Upper lobe of left lung (tissue), 6 donors: ENCODE results near the gene EFNA1. TPM values are rescaled to one million over a fixed set of nuclear protein-coding genes. Genes with fewer than 3 reads are reported as not detected.

Experiments
- ATAC-seq, 2 donors: fragments of 200-7000 bp; cut with Tn5 transposase; one replicate each; pipeline ENCODE4 v1.9.1; 2022; ENCODE audit warnings: mild to moderate bottlenecking in 2 of 2, moderate library complexity in 2 of 2; ENCODE audit not compliant: low FRiP score in 2 of 2
- DNase-seq, 2 donors: peaks; one replicate each; pipeline ENCODE4 v3.0.0-alpha.2; 2019 to 2020
- H3K27ac ChIP-seq, 4 donors: fragments of 200-600 bp; sonication (generic); one replicate each; pipeline ENCODE4 v1.5.1; 2016 to 2019
- H3K27me3 ChIP-seq, 4 donors: fragments of 200-600 bp; sonication (generic); one replicate each; pipeline ENCODE4 v1.5.1; 2017 to 2019
- H3K36me3 ChIP-seq, 4 donors: fragments of 200-600 bp; sonication (generic); one replicate each; pipeline ENCODE4 v1.5.1; 2016 to 2019
- H3K4me1 ChIP-seq, 4 donors: fragments of 200-600 bp; sonication (generic); one replicate each; pipeline ENCODE4 v1.5.1; 2018 to 2019
- H3K4me3 ChIP-seq, 4 donors: fragments of 200-600 bp; sonication (generic); one replicate each; pipeline ENCODE4 v1.5.1; 2017 to 2019; ENCODE audit warnings: mild to moderate bottlenecking in 2 of 4, moderate library complexity in 1 of 4
- H3K9me3 ChIP-seq, 4 donors: fragments of 200-600 bp; sonication (generic); one replicate each; pipeline ENCODE4 v1.5.1; 2018 to 2019
- CTCF ChIP-seq, 6 experiments: fragments of 450-650 bp in 4 of 6; fragments of 200-600 bp in 2 of 6; sonication (generic) in 2 of 6; IDR thresholded peaks; one replicate each; pipeline ENCODE4 v1.5.1; 2016 to 2019; ENCODE audit warnings: antibody characterized with exemption in 6 of 6
- EP300 ChIP-seq, 4 donors: sonication (generic); formaldehyde crosslinking; IDR thresholded peaks; one replicate each; pipeline ENCODE4 v1.5.1; 2017; ENCODE audit warnings: antibody characterized with exemption in 4 of 4, control low read depth in 2 of 4
- POLR2A ChIP-seq, 4 donors: fragments of 450-650 bp; IDR thresholded peaks; one replicate each; pipeline ENCODE4 v1.5.1; 2016 to 2017; ENCODE audit warnings: antibody characterized with exemption in 4 of 4, mild to moderate bottlenecking in 2 of 4
- POLR2AphosphoS5 ChIP-seq, 2 donors: sonication (generic); formaldehyde crosslinking; IDR thresholded peaks; one replicate each; pipeline ENCODE4 v1.5.1; 2017; ENCODE audit warnings: antibody characterized with exemption in 2 of 2
- WGBS, 2 donors: methylation state at CpG; one replicate each; pipeline ENCODE4 v1.1.5; 2017 to 2018; 5-methylcytosine and 5-hydroxymethylcytosine counted together
- total RNA-seq, 6 donors: library from RNA; depleted of rRNA in 4 of 6; stranded (reverse); fragments of >200 nt in 4 of 6; gene quantifications; one replicate each; pipeline versions ENCODE4 v1.1.0 to v1.2.1, GENCODE V29; 2016 to 2021
- donor health status: DM: no; HTN: no; CAD: no; lungs with moderate emphysema.
- donor health status: DM: no; HTN: yes; CAD: no; lungs with severe emphysema.

EFNA1 gene
- total RNA-seq, 6 donors from 2014 or later: 131 to 226 (median 164) TPM

GRCh38 chr1:155108296-155108695, 19.4 kb upstream of the EFNA1 start:
- Histone ChIP-seq H3K27ac (no peak overlapping the region), H3K4me1 (peaks cover 3 to 27% (median 17%) of the 10 kb centered on the region in 4 donors), H3K4me3 (no peak overlapping the region), H3K9me3 (no peaks in the 10 kb centered on the region), H3K27me3 (no peaks in the 10 kb centered on the region), H3K36me3 (no peaks in the 10 kb centered on the region)
- no peak for DNase-seq
- TF ChIP-seq POLR2AphosphoS5 (IDR thresholded peaks at IDR 0.05): no peak
- TF ChIP-seq EP300 (IDR thresholded peaks at IDR 0.05): no peak
- TF ChIP-seq POLR2A (IDR thresholded peaks at IDR 0.05): no peak
- no peak for TF ChIP-seq CTCF (IDR thresholded peaks at IDR 0.05)
- WGBS, 2 donors: 72 to 75% methylated on average over 5 of the region's 5 CpGs
- ATAC-seq: no peak

GRCh38 chr1:155110381-155110780, 17.3 kb upstream of the EFNA1 start:
- H3K27ac ChIP-seq: no peak overlapping the region

GRCh38 chr1:155110826-155111225, 16.9 kb upstream of the EFNA1 start:
- DNase-seq (no peak), ATAC-seq (no peak)
- H3K27ac ChIP-seq: no peak overlapping the region
- no peaks in the 10 kb centered on the region for H3K36me3 ChIP-seq
- no peaks in the 10 kb centered on the region for H3K27me3 ChIP-seq
- no peaks in the 10 kb centered on the region for H3K9me3 ChIP-seq
- WGBS, 2 donors: 62 to 64% methylated on average over 8 of the region's 8 CpGs
- no peak overlapping the region for H3K4me3 ChIP-seq
- peaks cover 0 to 22% (median 3%) of the 10 kb centered on the region in 4 donors for H3K4me1 ChIP-seq
- TF ChIP-seq POLR2AphosphoS5 (IDR thresholded peaks at IDR 0.05) (no peak), CTCF (IDR thresholded peaks at IDR 0.05) (no peak), EP300 (IDR thresholded peaks at IDR 0.05) (no peak), POLR2A (IDR thresholded peaks at IDR 0.05) (no peak)

More at GRCh38 chr1:155110381-155110780, 17.3 kb upstream of the EFNA1 start:
- peaks cover 0 to 20% (median 4%) of the 10 kb centered on the region in 4 donors for H3K4me1 ChIP-seq
- no peak overlapping the region for H3K4me3 ChIP-seq
- TF ChIP-seq POLR2A (IDR thresholded peaks at IDR 0.05) (no peak), CTCF (IDR thresholded peaks at IDR 0.05) (no peak), POLR2AphosphoS5 (IDR thresholded peaks at IDR 0.05) (no peak), EP300 (IDR thresholded peaks at IDR 0.05) (no peak)
- 92 to 93% methylated on average over 8 of the region's 8 CpGs for WGBS, 2 donors
- H3K36me3 ChIP-seq: no peaks in the 10 kb centered on the region
- ATAC-seq: no peak
- H3K27me3 ChIP-seq: no peaks in the 10 kb centered on the region
- DNase-seq: no peak
- H3K9me3 ChIP-seq: no peaks in the 10 kb centered on the region

GRCh38 chr1:155113450-155113980, 14.2 kb upstream of the EFNA1 start:
- TF ChIP-seq POLR2A (IDR thresholded peaks at IDR 0.05) (no peak), CTCF (IDR thresholded peaks at IDR 0.05) (no peak), POLR2AphosphoS5 (IDR thresholded peaks at IDR 0.05) (no peak), EP300 (IDR thresholded peaks at IDR 0.05) (no peak)
- WGBS, 2 donors: 72 to 74% methylated on average over 5 of the region's 5 CpGs
- DNase-seq (no peak), ATAC-seq (no peak)
- Histone ChIP-seq H3K4me3 (no peak overlapping the region), H3K9me3 (no peaks in the 10 kb centered on the region), H3K4me1 (peaks cover 0 to 18% (median 5%) of the 10 kb centered on the region in 4 donors), H3K27ac (no peak overlapping the region), H3K36me3 (no peaks in the 10 kb centered on the region), H3K27me3 (no peaks in the 10 kb centered on the region)
